Osteocyte (in vitro differentiated cells): Measurements from ENCODE around the gene THBD. TPM values are rescaled to one million over a fixed set of nuclear protein-coding genes. Genes with fewer than 3 reads are reported as not detected.

Experiments
- DNase-seq: peaks from one replicate; pipeline ENCODE4 v3.0.0; 2021; ENCODE audit warnings: mixed read lengths; ENCODE audit not compliant: unreplicated experiment; ENCODE audit errors: extremely low spot score
- H3K27ac Mint-ChIP-seq: one replicate; pipeline ENCODE4 v1.8.0; 2021; ENCODE audit warnings: mild to moderate bottlenecking, mixed read lengths; ENCODE audit not compliant: unreplicated experiment
- H3K27me3 Mint-ChIP-seq: one replicate; pipeline ENCODE4 v1.8.0; 2021; ENCODE audit warnings: mixed read lengths; ENCODE audit not compliant: unreplicated experiment
- H3K36me3 Mint-ChIP-seq: one replicate; pipeline ENCODE4 v1.8.0; 2021; ENCODE audit warnings: mixed read lengths; ENCODE audit not compliant: unreplicated experiment
- H3K4me1 Mint-ChIP-seq: one replicate; pipeline ENCODE4 v1.8.0; 2021; ENCODE audit warnings: mixed read lengths; ENCODE audit not compliant: unreplicated experiment
- H3K4me3 Mint-ChIP-seq: one replicate; pipeline ENCODE4 v1.8.0; 2021; ENCODE audit warnings: mild to moderate bottlenecking, moderate library complexity, mixed read lengths; ENCODE audit not compliant: unreplicated experiment
- H3K9me3 Mint-ChIP-seq: one replicate; pipeline ENCODE4 v1.8.0; 2021; ENCODE audit warnings: mixed read lengths; ENCODE audit not compliant: unreplicated experiment
- CTCF ChIP-seq: fragments of 200-600 bp; sonication (generic); IDR thresholded peaks from 2 replicates; pipeline ENCODE4 v1.5.0; 2021; ENCODE audit warnings: antibody characterized with exemption, mild to moderate bottlenecking, moderate library complexity
- total RNA-seq: library from RNA; stranded (reverse); gene quantifications from 2 replicates; pipeline ENCODE4 v1.2.1, GENCODE V29; 2021

THBD gene
- total RNA-seq, 1 donor from 2014 or later, result 66.3 TPM

DNA sequence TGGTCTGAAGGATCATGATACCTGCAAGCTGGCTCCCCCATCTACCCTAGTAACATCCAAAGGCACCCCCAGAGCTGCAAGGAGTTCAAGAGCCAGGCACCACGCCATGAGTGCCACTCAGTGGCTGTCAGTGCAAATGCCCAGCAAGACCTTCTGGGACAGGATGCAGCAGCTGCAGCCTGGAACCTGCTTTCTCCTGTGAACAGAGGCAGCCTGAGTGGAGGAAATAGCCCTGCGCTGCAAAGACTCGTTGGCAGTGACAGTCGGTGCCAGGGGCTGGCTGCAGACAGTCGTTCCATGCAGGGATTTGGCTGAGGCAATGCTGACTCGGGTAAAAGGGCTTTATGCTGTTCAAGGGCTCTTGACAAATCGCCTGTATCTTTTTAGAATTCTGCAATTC is 30.1 kb downstream of the THBD start:
- no peaks in the 10 kb centered on the region for H3K36me3 Mint-ChIP-seq
- no peak overlapping the region for H3K4me3 Mint-ChIP-seq
- no peak for TF ChIP-seq CTCF
- H3K4me1 Mint-ChIP-seq, result no peaks in the 10 kb centered on the region
- H3K9me3 Mint-ChIP-seq, result no peaks in the 10 kb centered on the region
- DNase-seq, result no peak
- H3K27ac Mint-ChIP-seq, result no peak overlapping the region
- H3K27me3 Mint-ChIP-seq, result no peaks in the 10 kb centered on the region

DNA sequence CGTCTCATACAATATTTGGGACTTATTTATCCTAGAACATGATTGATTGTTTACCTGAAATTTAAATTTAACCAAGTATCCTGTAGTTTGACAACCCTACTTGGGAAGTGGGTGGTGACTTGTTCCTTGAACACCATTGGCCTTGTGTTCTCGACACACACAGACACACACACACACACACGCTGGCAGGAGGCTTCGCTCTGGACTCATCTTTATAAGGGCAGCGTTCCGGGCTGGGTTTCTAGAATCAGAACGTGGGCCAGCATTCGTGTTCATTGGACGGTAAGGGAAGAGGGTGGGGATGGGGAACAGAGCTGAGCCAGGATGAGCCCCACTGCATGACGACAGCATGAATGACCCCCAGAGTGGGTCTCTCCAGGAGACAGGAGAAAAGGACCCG is 30.5 kb downstream of the THBD start:
- Mint-ChIP-seq H3K27ac (no peak overlapping the region), H3K36me3 (no peaks in the 10 kb centered on the region), H3K27me3 (no peaks in the 10 kb centered on the region), H3K9me3 (no peaks in the 10 kb centered on the region), H3K4me1 (no peaks in the 10 kb centered on the region), H3K4me3 (no peak overlapping the region)
- TF ChIP-seq CTCF, result no peak
- DNase-seq, result no peak

GRCh38 chr20:23018432-23018831 is 31.0 kb downstream of the THBD start:
- H3K9me3 Mint-ChIP-seq, result no peaks in the 10 kb centered on the region
- H3K27me3 Mint-ChIP-seq, result no peaks in the 10 kb centered on the region
- H3K4me1 Mint-ChIP-seq, result peaks cover 2% of the 10 kb centered on the region
- no peak for DNase-seq
- H3K36me3 Mint-ChIP-seq, result no peaks in the 10 kb centered on the region
- TF ChIP-seq CTCF, result no peak
- H3K27ac Mint-ChIP-seq, result no peak overlapping the region
- H3K4me3 Mint-ChIP-seq, result no peak overlapping the region

DNA sequence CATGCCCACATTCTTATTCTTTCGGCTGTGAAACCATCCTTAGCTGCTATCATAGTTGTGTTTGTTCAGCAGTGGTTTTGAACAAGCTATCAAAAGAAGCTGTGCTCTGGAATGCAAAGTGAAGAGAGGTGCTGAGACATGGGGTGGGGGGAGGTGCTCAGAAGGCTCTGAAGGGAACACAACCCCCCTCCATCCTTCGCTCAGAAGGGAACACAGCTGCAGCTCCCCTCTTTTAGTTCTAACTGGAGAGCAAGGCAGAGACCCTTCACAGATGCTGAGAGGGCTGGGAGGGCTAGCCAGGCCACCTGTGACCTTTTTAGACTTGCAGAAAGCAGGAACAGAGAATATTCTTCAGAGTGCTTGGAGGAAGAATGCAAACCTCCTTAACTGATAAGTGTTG is 32.0 kb downstream of the THBD start:
- Mint-ChIP-seq H3K27ac (no peak overlapping the region), H3K9me3 (no peaks in the 10 kb centered on the region), H3K4me3 (no peak overlapping the region), H3K4me1 (peaks cover 3% of the 10 kb centered on the region), H3K27me3 (no peaks in the 10 kb centered on the region), H3K36me3 (no peaks in the 10 kb centered on the region)
- no peak for DNase-seq
- TF ChIP-seq CTCF, result no peak

- no peak overlapping the region for H3K27ac Mint-ChIP-seq
- no peaks in the 10 kb centered on the region for H3K27me3 Mint-ChIP-seq
- H3K9me3 Mint-ChIP-seq, result no peaks in the 10 kb centered on the region
- no peak overlapping the region for H3K4me3 Mint-ChIP-seq
- TF ChIP-seq CTCF, result no peak
- H3K36me3 Mint-ChIP-seq, result no peaks in the 10 kb centered on the region
- DNase-seq, result no peak
- H3K4me1 Mint-ChIP-seq, result peaks cover 10% of the 10 kb centered on the region
Measured at GRCh38 chr20:23013429-23013828, 36.0 kb downstream of the THBD start.
